K562 (cell line): ENCODE data around the gene CCSER2. TPM values are rescaled to one million over a fixed set of nuclear protein-coding genes. Genes with fewer than 3 reads are reported as not detected.

Experiments used
- ATAC-seq: fragments of 200-7000 bp; cut with Tn5 transposase; 3 replicates; pipeline ENCODE4 v1.9.1; 2020; ENCODE audit warnings: moderate library complexity
- BruUV-seq: library from RNA; stranded (reverse); fragments of 400-500 nt; replicated peaks from 2 replicates; lab custom pipeline; 2021; lab: Mats Ljungman, UMichigan
- CTCF ChIA-PET: fragments of 300-600 bp; formaldehyde crosslinking; extraction: SDS; loops from one replicate; lab custom pipeline; 2021; ENCODE audit warnings: low intra/inter-chr PET ratio; lab: Yijun Ruan, JAX
- POLR2A ChIA-PET: fragments of 300-600, 350-650 bp; sonication (Branson Sonifier 250); formaldehyde crosslinking; extraction: SDS; loops from one replicate; lab custom pipeline; 2021; ENCODE audit warnings: antibody characterized with exemption, inconsistent platforms; lab: Yijun Ruan, JAX
- DNase-seq, 4 experiments: peaks; one replicate each; pipeline versions ENCODE4 v3.0.0 to v3.0.0-alpha.2; 2011 to 2018; ENCODE audit warnings: low spot score in 3 of 4, mixed read lengths in 3 of 4; ENCODE audit errors: extremely low read depth in 1 of 4
- FAIRE-seq: peaks from 2 replicates; lab custom pipeline; 2011; peaks lifted over from hg19 to GRCh38; lab: Jason Lieb, UNC
- H2AFZ ChIP-seq: 2 replicates; pipeline ENCODE4 v1.6.0; 2011; ENCODE audit warnings: low read depth, low read length, control low read depth, inconsistent platforms
- H3K27ac ChIP-seq: fragments of 200-600 bp; 3 replicates; pipeline ENCODE4 v1.8.0; 2011; ENCODE audit warnings: low read depth, mild to moderate bottlenecking, control low read depth, inconsistent platforms, low read length, moderate library complexity, mixed read lengths; ENCODE audit errors: extremely low read depth
- H3K27me3 ChIP-seq, 2 experiments: fragments of 300-600 bp in 1 of 2; 2 replicates in 1 of 2; 3 replicates in 1 of 2; pipeline versions ENCODE4 v1.6.0 to v1.8.0; 2011; ENCODE audit warnings: inconsistent platforms in 2 of 2, low read length in 2 of 2, mild to moderate bottlenecking in 1 of 2, mixed read lengths in 1 of 2, moderate library complexity in 1 of 2; ENCODE audit not compliant: control insufficient read depth in 2 of 2, insufficient read depth in 2 of 2
- H3K36me3 ChIP-seq: fragments of 300-600 bp; 3 replicates; pipeline ENCODE4 v1.8.0; 2011; ENCODE audit warnings: mild to moderate bottlenecking, low read length, inconsistent platforms; ENCODE audit not compliant: control insufficient read depth, insufficient read depth
- H3K4me1 ChIP-seq, 2 experiments: fragments of 200-600 bp in 1 of 2; replicated peaks in 1 of 2; 2 replicates in 1 of 2; 3 replicates in 1 of 2; pipeline versions ENCODE4 v1.5.1 to v1.8.0; 2011; ENCODE audit warnings: inconsistent platforms in 2 of 2, low read length in 2 of 2, mild to moderate bottlenecking in 1 of 2, mixed read lengths in 1 of 2, moderate library complexity in 1 of 2; ENCODE audit not compliant: control insufficient read depth in 2 of 2, insufficient read depth in 2 of 2
- H3K4me2 ChIP-seq: 2 replicates; pipeline ENCODE4 v1.6.1; 2011; ENCODE audit warnings: low read length, control low read depth, inconsistent platforms, mixed read lengths; ENCODE audit not compliant: insufficient read depth
- H3K4me3 ChIP-seq: fragments of 200-600 bp; sonication (generic), shearing (Covaris generic); 2 replicates; pipeline ENCODE4 v1.5.1; 2016; ENCODE audit warnings: control low read depth, inconsistent platforms
- H3K79me2 ChIP-seq: fragments of 200-600 bp; 3 replicates; pipeline ENCODE4 v1.8.0; 2011; ENCODE audit warnings: low read length, inconsistent platforms; ENCODE audit not compliant: control insufficient read depth, insufficient read depth
- H3K9ac ChIP-seq, 2 experiments: 2 replicates each; pipeline versions ENCODE4 v1.6.0 to v1.6.1; 2011; ENCODE audit warnings: low read depth in 2 of 2, low read length in 2 of 2, control low read depth in 1 of 2, inconsistent platforms in 1 of 2, mild to moderate bottlenecking in 1 of 2, mixed read lengths in 1 of 2; ENCODE audit not compliant: insufficient read depth in 1 of 2
- H3K9me1 ChIP-seq: one replicate; pipeline ENCODE4 v1.6.0; 2011; ENCODE audit warnings: inconsistent platforms, mild to moderate bottlenecking, low read length, moderate library complexity; ENCODE audit not compliant: control insufficient read depth, insufficient read depth
- H3K9me3 ChIP-seq: replicated peaks from 2 replicates; pipeline ENCODE4 v1.5.1; 2011; ENCODE audit warnings: low read depth, low read length, inconsistent platforms; ENCODE audit not compliant: control insufficient read depth, insufficient read depth
- H4K20me1 ChIP-seq: replicated peaks from 2 replicates; pipeline ENCODE4 v1.6.1; 2011; ENCODE audit warnings: low read length, inconsistent platforms, mixed read lengths; ENCODE audit not compliant: control insufficient read depth, insufficient read depth
- C11orf30 ChIP-seq: fragments of 450-650 bp; IDR thresholded peaks from 2 replicates; pipeline ENCODE4 v1.6.1; 2016; ENCODE audit warnings: low read depth, mild to moderate bottlenecking
- CHD2 ChIP-seq: IDR thresholded peaks from 2 replicates; pipeline ENCODE4 v1.6.1; 2011; ENCODE audit warnings: low read depth, low read length
- HBP1 ChIP-seq: fragments of 450-650 bp; formaldehyde crosslinking; IDR thresholded peaks from 2 replicates; pipeline ENCODE4 v1.4.0; 2022; ENCODE audit warnings: missing genetic modification characterization
- MAFG ChIP-seq: fragments of 450-650 bp; conservative IDR thresholded peaks from 2 replicates; pipeline ENCODE4 v1.6.1; 2016; ENCODE audit warnings: missing genetic modification characterization, missing compliant biosample characterization
- MAZ ChIP-seq, 2 experiments: fragments of 450-650 bp in 1 of 2; sonication (generic) in 1 of 2; formaldehyde crosslinking; IDR thresholded peaks in 1 of 2; conservative IDR thresholded peaks in 1 of 2; 2 replicates each; pipeline versions ENCODE4 v1.4.0 to v1.5.0; 2020; ENCODE audit warnings: mild to moderate bottlenecking in 1 of 2, missing genetic modification reagents in 1 of 2
- MEIS2 ChIP-seq: fragments of 450-650 bp; IDR thresholded peaks from 2 replicates; pipeline ENCODE4 v1.6.1; 2014; ENCODE audit warnings: mild to moderate bottlenecking; ENCODE audit not compliant: partially characterized antibody
- PKNOX1 ChIP-seq: fragments of 450-650 bp; IDR thresholded peaks from 2 replicates; pipeline ENCODE4 v1.6.1; 2016
- RBM14 ChIP-seq: fragments of 200-400 bp; formaldehyde crosslinking; IDR thresholded peaks from 2 replicates; pipeline ENCODE4 v1.6.1; 2018; ENCODE audit warnings: low read depth, mild to moderate bottlenecking, low read length, moderate library complexity, borderline replicate concordance; ENCODE audit not compliant: insufficient read depth
- SRSF1 ChIP-seq: fragments of 200-400 bp; formaldehyde crosslinking; IDR thresholded peaks from 2 replicates; pipeline ENCODE4 v1.6.1; 2017; ENCODE audit warnings: mild to moderate bottlenecking, low read depth, low read length, moderate library complexity
- VEZF1 ChIP-seq: fragments of 200-800 bp; sonication (Bioruptor generic); IDR thresholded peaks from 2 replicates; pipeline ENCODE4 v1.6.1; 2017; ENCODE audit warnings: missing genetic modification characterization, missing compliant biosample characterization
- ZC3H11A ChIP-seq: IDR thresholded peaks from 2 replicates; pipeline ENCODE4 v1.6.1; 2012; ENCODE audit warnings: low read depth, low read length, improper control_type of control experiment
- ZNF197 ChIP-seq: fragments of 200-800 bp; sonication (Bioruptor generic); IDR thresholded peaks from 2 replicates; pipeline ENCODE4 v1.6.1; 2016; ENCODE audit warnings: low read depth, missing genetic modification characterization, missing compliant biosample characterization
- ZNF316 ChIP-seq: fragments of 450-650 bp; IDR thresholded peaks from 2 replicates; pipeline ENCODE4 v1.6.1; 2016
- ZNF785 ChIP-seq: fragments of 250-450 bp; sonication (Bioruptor Pico); IDR thresholded peaks from 2 replicates; pipeline ENCODE4 v1.4.0; 2020; ENCODE audit warnings: mild to moderate bottlenecking
- ZZZ3 ChIP-seq: fragments of 450-650 bp; IDR thresholded peaks from 2 replicates; pipeline ENCODE4 v1.6.1; 2016; ENCODE audit warnings: antibody characterized with exemption, mild to moderate bottlenecking, moderate library complexity
- WGBS: fragments of 100-300 bp; shearing (Covaris generic); methylation state at CpG from one replicate; pipeline ENCODE4 v1.1.6; 2016; ENCODE audit warnings: low coverage, mixed read lengths; ENCODE audit not compliant: insufficient coverage; ENCODE audit errors: missing lambda C conversion rate; 5-methylcytosine and 5-hydroxymethylcytosine counted together
- in situ Hi-C: fragments of 300-500 bp; cut with MboI; formaldehyde crosslinking; loops from 4 replicates; pipeline ENCODE4 v1.15.0; 2018; ENCODE audit warnings: inconsistent platforms, mixed read lengths
- intact Hi-C: fragments of 100-400 bp; cut with micrococcal nuclease; formaldehyde crosslinking; loops from 2 replicates; pipeline ENCODE4 v1.14.2; 2022
- polyA plus RNA-seq, 8 experiments: library from polyadenylated mRNA; depleted of rRNA in 4 of 8; stranded (reverse) in 5 of 8; unstranded in 3 of 8; fragments of >200 nt; fragmentation: Nextera tagmentation in 2 of 8; fragmentation: Illumina TruSeq in 1 of 8; extraction: Ambion mirVana in 2 of 8; extraction: Trizol in 1 of 8; gene quantifications; 2 replicates each; pipeline versions ENCODE4 v1.2.1 to v1.2.3, GENCODE V29; 2011 to 2014; ENCODE audit warnings: inconsistent platforms in 1 of 8, missing spikeins in 1 of 8
- total RNA-seq, 7 experiments: library from RNA; depleted of rRNA in 6 of 7; stranded (reverse); fragments of >200 nt in 6 of 7; fragmentation: Illumina TruSeq in 2 of 7; extraction: Trizol in 2 of 7; gene quantifications; 2 replicates each; pipeline versions ENCODE4 v1.2.1 to v1.2.3, GENCODE V29; 2011 to 2021; ENCODE audit warnings: low replicate concordance in 1 of 7
- TF ChIP-seq, protein P1 (sequence below): fragments of 450-650 bp; conservative IDR thresholded peaks from 2 replicates; pipeline ENCODE4 v1.6.1; 2016; ENCODE audit warnings: missing genetic modification characterization, low read depth, mild to moderate bottlenecking, missing compliant biosample characterization, moderate library complexity

Gene CCSER2
- total and polyA plus RNA-seq, 9 of the 15 experiments (the other 6 are each of a cell fraction or from before 2014, with no cell fraction given), result 2.7 to 15.1 (median 9.7) TPM

- Histone ChIP-seq H3K9me1 (no peaks in the 10 kb centered on the region), H3K4me3 (no peak overlapping the region), H3K27me3 (no peaks in the 10 kb centered on the region), H3K9ac (no peak overlapping the region), H3K27ac (no peak overlapping the region), H2AFZ (no peak overlapping the region), H3K9me3 (no peaks in the 10 kb centered on the region), H3K79me2 (no peaks in the 10 kb centered on the region), H3K36me3 (no peaks in the 10 kb centered on the region), H3K4me2 (no peak overlapping the region), H3K4me1 (no peaks in the 10 kb centered on the region; a peak in 2 of 5 replicates), H4K20me1 (no peaks in the 10 kb centered on the region)
- in situ Hi-C loops, result no loop called here
- BruUV-seq, result no TSS peak
- ATAC-seq (no peak), FAIRE-seq (no peak), DNase-seq (no peak)
- POLR2A ChIA-PET, result interaction anchor here (0.7 kb wide), 1 partner anchor 54 kb away, joined by 5 read pairs; no protein-coding TSS in a partner anchor
- intact Hi-C loops, result no loop called here
- CTCF ChIA-PET, result no interaction called here
- 29% methylated on average over 3 of the region's 3 CpGs for WGBS
- no peak for TF ChIP-seq ZNF785 (CRISPR knock-in tag)
- TF ChIP-seq ZZZ3, result no peak
- TF ChIP-seq MAFG (tag), result peak; percentile 46
- no peak for TF ChIP-seq VEZF1
- no peak for TF ChIP-seq CHD2
- no peak for TF ChIP-seq HBP1 (CRISPR knock-in tag)
- TF ChIP-seq SRSF1, result no peak
- TF ChIP-seq ZNF316, result peak; percentile 68
- no peak for TF ChIP-seq ZNF197
- no peak for TF ChIP-seq ZC3H11A
- TF ChIP-seq, protein P1, sequence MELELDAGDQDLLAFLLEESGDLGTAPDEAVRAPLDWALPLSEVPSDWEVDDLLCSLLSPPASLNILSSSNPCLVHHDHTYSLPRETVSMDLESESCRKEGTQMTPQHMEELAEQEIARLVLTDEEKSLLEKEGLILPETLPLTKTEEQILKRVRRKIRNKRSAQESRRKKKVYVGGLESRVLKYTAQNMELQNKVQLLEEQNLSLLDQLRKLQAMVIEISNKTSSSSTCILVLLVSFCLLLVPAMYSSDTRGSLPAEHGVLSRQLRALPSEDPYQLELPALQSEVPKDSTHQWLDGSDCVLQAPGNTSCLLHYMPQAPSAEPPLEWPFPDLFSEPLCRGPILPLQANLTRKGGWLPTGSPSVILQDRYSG (tag), result no peak
- peak; percentile 26 for TF ChIP-seq MEIS2
- TF ChIP-seq RBM14, result no peak
- peak; percentile 41 for TF ChIP-seq PKNOX1
- peak; percentile 57; the same call in 1 of the 2 replicates for TF ChIP-seq C11orf30
- TF ChIP-seq MAZ (CRISPR knock-in tag; conservative IDR thresholded peaks at IDR 0.05 in 1 of 2, IDR thresholded peaks at IDR 0.05 in 1 of 2), result no peak
Observed at GRCh38 chr10:84477398-84478128, 149.2 kb downstream of the CCSER2 start.
